IMR-90 (cell line): ENCODE results near the gene TRAPPC4. TPM values are rescaled to one million over a fixed set of nuclear protein-coding genes. Genes with fewer than 3 reads are reported as not detected.

ENCODE experiments used
- ATAC-seq: fragments of 200-7000 bp; cut with Tn5 transposase; 2 replicates; pipeline ENCODE4 v1.9.1; 2020; ENCODE audit warnings: low read depth, mild to moderate bottlenecking, moderate library complexity
- BruUV-seq: library from RNA; stranded (reverse); fragments of 400-500 nt; replicated peaks from 2 replicates; lab custom pipeline; 2021; lab: Mats Ljungman, UMichigan
- CTCF ChIA-PET: fragments of 300-600 bp; formaldehyde crosslinking; extraction: SDS; loops from one replicate; lab custom pipeline; 2021; ENCODE audit warnings: antibody characterized with exemption; lab: Yijun Ruan, JAX
- POLR2A ChIA-PET: fragments of 300-600 bp; sonication (Branson Sonifier 250); formaldehyde crosslinking; loops from one replicate; lab custom pipeline; 2022; ENCODE audit warnings: antibody characterized with exemption; ENCODE audit not compliant: unreplicated experiment; lab: Charles Lee
- DNase-seq: peaks from one replicate; pipeline ENCODE4 v3.0.0; 2013
- H2AFZ ChIP-seq: replicated peaks from 2 replicates; pipeline ENCODE3; 2013; ENCODE audit warnings: low read length, mild to moderate bottlenecking; ENCODE audit not compliant: poor library complexity
- H2AK5ac ChIP-seq: 2 replicates; pipeline ENCODE4 v1.6.1; 2013; ENCODE audit warnings: low read depth, low read length, inconsistent platforms
- H2AK9ac ChIP-seq: replicated peaks from 2 replicates; pipeline ENCODE3; 2013; ENCODE audit warnings: mild to moderate bottlenecking, low read depth, low read length, moderate library complexity; ENCODE audit not compliant: poor library complexity
- H2BK120ac ChIP-seq: 2 replicates; pipeline ENCODE4 v1.6.1; 2013; ENCODE audit warnings: low read depth, low read length, inconsistent platforms
- H2BK15ac ChIP-seq: 3 replicates; pipeline ENCODE4 v1.6.1; 2013; ENCODE audit warnings: low read depth, low read length, inconsistent platforms
- H2BK20ac ChIP-seq: 2 replicates; pipeline ENCODE4 v1.6.1; 2013; ENCODE audit warnings: low read depth, mild to moderate bottlenecking, inconsistent platforms, low read length, moderate library complexity
- H2BK5ac ChIP-seq: 2 replicates; pipeline ENCODE4 v1.6.1; 2013; ENCODE audit warnings: mild to moderate bottlenecking, low read depth, low read length, inconsistent platforms; ENCODE audit not compliant: poor library complexity, severe bottlenecking
- H3K14ac ChIP-seq: replicated peaks from 2 replicates; pipeline ENCODE4 v1.6.1; 2013; ENCODE audit warnings: low read depth, low read length, inconsistent platforms
- H3K18ac ChIP-seq: 2 replicates; pipeline ENCODE4 v1.6.1; 2013; ENCODE audit warnings: low read depth, low read length, control low read depth
- H3K23ac ChIP-seq: 2 replicates; pipeline ENCODE4 v1.6.1; 2013; ENCODE audit warnings: low read depth, low read length, inconsistent platforms
- H3K27ac ChIP-seq: 2 replicates; pipeline ENCODE4 v1.5.1; 2013; ENCODE audit warnings: mild to moderate bottlenecking, control low read depth, low read length; ENCODE audit not compliant: insufficient read depth
- H3K27me3 ChIP-seq: 2 replicates; pipeline ENCODE4 v1.6.1; 2013; ENCODE audit warnings: low read length; ENCODE audit not compliant: control insufficient read depth, insufficient read depth
- H3K36me3 ChIP-seq: 2 replicates; pipeline ENCODE4 v1.6.1; 2013; ENCODE audit warnings: low read length, mixed read lengths; ENCODE audit not compliant: control insufficient read depth, insufficient read depth
- H3K4ac ChIP-seq: 2 replicates; pipeline ENCODE4 v1.6.1; 2013; ENCODE audit warnings: low read depth, low read length, inconsistent platforms
- H3K4me1 ChIP-seq: 2 replicates; pipeline ENCODE4 v1.6.1; 2013; ENCODE audit warnings: low read length, mixed read lengths; ENCODE audit not compliant: control insufficient read depth, insufficient read depth
- H3K4me2 ChIP-seq: 2 replicates; pipeline ENCODE4 v1.6.1; 2013; ENCODE audit warnings: low read depth, mild to moderate bottlenecking, control low read depth, low read length, moderate library complexity
- H3K4me3 ChIP-seq: 2 replicates; pipeline ENCODE4 v1.5.1; 2013; ENCODE audit warnings: low read depth, mild to moderate bottlenecking, control low read depth, low read length, moderate library complexity; ENCODE audit not compliant: insufficient read depth
- H3K56ac ChIP-seq: 2 replicates; pipeline ENCODE4 v1.6.1; 2013; ENCODE audit warnings: low read length, inconsistent platforms; ENCODE audit not compliant: insufficient read depth; ENCODE audit errors: extremely low read depth
- H3K79me1 ChIP-seq, 2 experiments: 2 replicates each; pipeline ENCODE4 v1.6.1; 2013; ENCODE audit warnings: low read length in 2 of 2, inconsistent platforms in 1 of 2, low read depth in 1 of 2
- H3K9ac ChIP-seq: 2 replicates; pipeline ENCODE4 v1.6.1; 2013; ENCODE audit warnings: low read depth, low read length, control low read depth
- H3K9me1 ChIP-seq: 2 replicates; pipeline ENCODE4 v1.6.1; 2013; ENCODE audit warnings: low read length, inconsistent platforms; ENCODE audit not compliant: insufficient read depth
- H3K9me3 ChIP-seq: 2 replicates; pipeline ENCODE4 v1.6.1; 2013; ENCODE audit warnings: low read length; ENCODE audit not compliant: control insufficient read depth, insufficient read depth
- H4K20me1 ChIP-seq: 2 replicates; pipeline ENCODE4 v1.6.1; 2013; ENCODE audit warnings: low read length, inconsistent platforms; ENCODE audit not compliant: insufficient read depth
- H4K5ac ChIP-seq: 2 replicates; pipeline ENCODE4 v1.6.1; 2013; ENCODE audit warnings: mild to moderate bottlenecking, low read depth, low read length, control low read depth
- H4K8ac ChIP-seq, 2 experiments: 2 replicates each; pipeline ENCODE4 v1.6.1; 2013; ENCODE audit warnings: low read depth in 2 of 2, low read length in 2 of 2, control low read depth in 1 of 2, inconsistent platforms in 1 of 2
- H4K91ac ChIP-seq: 2 replicates; pipeline ENCODE4 v1.6.1; 2013; ENCODE audit warnings: low read depth, low read length, inconsistent platforms; ENCODE audit not compliant: insufficient read depth
- CHD1 ChIP-seq: IDR thresholded peaks from 2 replicates; pipeline ENCODE4 v1.6.1; 2012; ENCODE audit warnings: low read depth, low read length, improper control_type of control experiment
- CTCF ChIP-seq: conservative IDR thresholded peaks from 2 replicates; pipeline ENCODE4 v1.5.1; 2012; ENCODE audit warnings: mild to moderate bottlenecking, low read depth, low read length, improper control_type of control experiment
- FOS ChIP-seq: fragments of 150-350 bp; IDR thresholded peaks from 2 replicates; pipeline ENCODE4 v1.6.1; 2016; ENCODE audit warnings: low read depth, low read length
- POLR2A ChIP-seq: IDR thresholded peaks from 2 replicates; pipeline ENCODE4 v1.6.1; 2012; ENCODE audit warnings: mild to moderate bottlenecking, low read depth, low read length
- RCOR1 ChIP-seq: IDR thresholded peaks from 2 replicates; pipeline ENCODE4 v1.6.1; 2012; ENCODE audit warnings: mild to moderate bottlenecking, low read length, improper control_type of control experiment; ENCODE audit not compliant: insufficient replicate concordance
- RFX5 ChIP-seq: IDR thresholded peaks from 2 replicates; pipeline ENCODE4 v1.8.0; 2012; ENCODE audit warnings: low read depth, mild to moderate bottlenecking, low read length, moderate library complexity
- SMC3 ChIP-seq: fragments of 150-350 bp; IDR thresholded peaks from 2 replicates; pipeline ENCODE4 v1.6.1; 2016; ENCODE audit warnings: low read depth, mild to moderate bottlenecking, antibody characterized with exemption, low read length, moderate library complexity
- USF2 ChIP-seq: fragments of 150-350 bp; IDR thresholded peaks from 2 replicates; pipeline ENCODE4 v1.6.1; 2017; ENCODE audit warnings: mild to moderate bottlenecking, antibody characterized with exemption, low read length, low read depth
- WGBS, 2 experiments: methylation state at CpG; one replicate each; pipeline versions ENCODE4 v1.1.5 to v1.1.7; 2013; ENCODE audit warnings: missing lambda C conversion rate in 2 of 2; ENCODE audit not compliant: insufficient read length in 1 of 2; ENCODE audit errors: extremely low coverage in 2 of 2; 5-methylcytosine and 5-hydroxymethylcytosine counted together
- dilution Hi-C: fragments of 300-500 bp; cut with HindIII; formaldehyde crosslinking; loops from one replicate; pipeline ENCODE4 v1.14.3; 2018; ENCODE audit warnings: low sequenced_read_pairs; ENCODE audit not compliant: unreplicated experiment
- in situ Hi-C: fragments of 300-500 bp; cut with MboI; formaldehyde crosslinking; loops from 3 replicates; pipeline ENCODE4 v1.14.3; 2019; ENCODE audit warnings: low sequenced_read_pairs, inconsistent platforms, mixed read lengths
- intact Hi-C: fragments of 100-400 bp; cut with micrococcal nuclease; formaldehyde crosslinking; loops from 2 replicates; pipeline ENCODE4 v1.10.0; 2022
- polyA plus RNA-seq, 3 experiments: library from polyadenylated mRNA; depleted of rRNA; stranded (reverse); fragments of >200 nt; gene quantifications; 2 replicates each; pipeline ENCODE4 v1.2.3, GENCODE V29; 2012; ENCODE audit warnings: low replicate concordance in 1 of 3
- total RNA-seq: library from RNA; depleted of rRNA; stranded (reverse); fragments of >200 nt; gene quantifications from 2 replicates; pipeline ENCODE4 v1.2.3, GENCODE V29; 2012

Gene TRAPPC4
- total and polyA plus RNA-seq, 2 of the 4 experiments (the other 2 are of a cell fraction): 102 to 162 TPM

- Histone ChIP-seq H4K8ac (no peak overlapping the region), H2AFZ (no peak overlapping the region), H4K5ac (no peak overlapping the region), H3K36me3 (no peaks in the 10 kb centered on the region), H3K27me3 (no peaks in the 10 kb centered on the region), H3K9me3 (no peaks in the 10 kb centered on the region), H2AK9ac (no peak overlapping the region), H3K18ac (no peak overlapping the region), H3K4ac (no peak overlapping the region), H2BK120ac (no peak overlapping the region), H3K27ac (no peak overlapping the region), H3K4me1 (no peaks in the 10 kb centered on the region), H3K14ac (no peak overlapping the region), H3K9ac (no peak overlapping the region), H3K9me1 (no peaks in the 10 kb centered on the region), H3K4me2 (no peak overlapping the region), H3K23ac (no peak overlapping the region), H4K20me1 (no peaks in the 10 kb centered on the region), H2BK15ac (no peak overlapping the region), H2AK5ac (no peak overlapping the region), H3K56ac (no peak overlapping the region), H3K4me3 (no peak overlapping the region), H2BK5ac (no peak overlapping the region), H2BK20ac (no peak overlapping the region), H3K79me1 (peaks cover 0 to 8% of the 10 kb centered on the region in 2 experiments; a peak in 2 of 4 replicates), H4K91ac (no peak overlapping the region)
- CTCF ChIA-PET: no interaction called here
- no peak for DNase-seq
- intact Hi-C loops: no loop called here
- WGBS, 2 experiments: 40% methylated on average over 2 of the region's 3 CpGs; no CpG with 5 or more reads in 1 of the 2 experiments
- in situ Hi-C loops: no loop called here
- POLR2A ChIA-PET: interaction anchor here (0.7 kb wide), 1 partner anchor 241 kb away, joined by 5 read pairs; no protein-coding TSS in a partner anchor
- ATAC-seq: no peak
- no peak for TF ChIP-seq CTCF
- no peak for TF ChIP-seq RCOR1
- no peak for TF ChIP-seq USF2
- no peak for TF ChIP-seq RFX5
- no peak for TF ChIP-seq FOS
- TF ChIP-seq POLR2A: no peak
- TF ChIP-seq SMC3: no peak
- no peak for TF ChIP-seq CHD1
- BruUV-seq: no TSS peak
- dilution Hi-C loops: no loop called here
These were observed 16.2 kb downstream of the TRAPPC4 start for GRCh38 chr11:119034813-119035212.
